Activated gamma-delta T cell treated with anti-CD3 and anti-CD28 coated beads, Interleukin-2, amount 50 U/mL, for 16 hours (primary cell): ENCODE data around the gene RAD21L1.
"Not testable (repeated sequence)": the region's sequence is repeated elsewhere in the genome, so short reads cannot be mapped to it uniquely, and the experiment has no call there.

ENCODE experiments used
- DNase-seq: peaks from one replicate; pipeline ENCODE4 v3.0.0-alpha.2; 2020; ENCODE audit warnings: low read depth

Gene RAD21L1

DNA sequence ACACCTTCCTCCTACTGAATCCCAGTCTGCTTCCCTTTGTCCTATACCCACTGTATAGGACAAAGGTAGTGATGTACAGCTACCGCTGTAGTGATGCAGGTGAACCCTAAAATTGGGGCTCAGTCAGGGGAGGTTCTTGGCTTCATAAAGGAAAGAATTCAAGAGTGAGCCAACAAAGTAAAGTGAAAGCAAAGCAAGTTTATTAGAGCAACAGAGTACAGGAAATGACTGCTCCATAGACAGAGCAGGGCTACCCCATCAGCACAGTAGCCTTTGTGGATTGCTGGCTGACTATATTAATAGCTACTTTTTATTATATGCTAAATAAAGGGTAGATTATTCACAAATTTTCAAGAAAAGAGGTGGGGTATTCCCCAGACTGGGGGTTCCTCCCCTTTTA is 25.9 kb upstream of the RAD21L1 start:
- DNase-seq, result no peak

DNA sequence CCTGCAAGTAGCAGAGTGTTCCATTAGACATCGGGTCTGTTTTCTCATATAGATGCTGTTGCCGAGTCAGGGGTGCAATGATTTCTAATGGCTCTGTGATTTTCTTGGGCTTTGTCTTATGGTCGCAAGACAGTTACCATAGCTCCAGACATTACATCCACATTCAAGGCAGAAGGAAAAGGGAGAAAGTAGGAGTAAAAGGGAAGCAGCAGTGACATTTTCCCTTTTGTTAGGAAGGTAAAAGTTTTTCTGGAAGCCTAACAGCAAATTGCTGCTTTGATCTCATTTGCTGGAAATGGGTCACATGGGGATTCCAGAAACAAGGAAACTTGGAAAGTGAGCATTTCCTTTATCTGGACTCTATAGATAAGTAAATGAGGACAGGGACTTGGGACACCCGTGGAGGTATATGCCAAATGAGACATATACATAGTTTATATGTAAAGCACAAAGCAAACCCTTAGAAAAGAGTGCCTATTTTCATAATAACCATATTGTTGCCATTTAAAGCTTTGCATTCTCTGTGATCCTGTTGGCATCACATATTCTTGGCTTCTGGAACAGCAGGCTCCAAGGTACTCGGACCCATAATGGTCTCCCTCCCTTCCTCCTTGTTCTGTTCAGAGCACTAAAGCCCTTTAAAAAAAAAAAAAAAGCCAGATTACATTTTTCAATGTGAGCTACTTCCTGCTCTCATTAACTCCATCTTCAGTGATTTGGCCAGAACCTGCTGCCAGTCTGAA is 22.9 kb upstream of the RAD21L1 start, which contains the start of gene C20orf202:
C20orf202 (plus strand) TSS at position 693 of the 743 bp plus-strand sequence. CDS start 132 bp downstream, outside the sequence.
- no peak for DNase-seq

GRCh38 chr20:1203630-1204029 is 22.2 kb upstream of the RAD21L1 start:
- DNase-seq, result no peak

- no peak for DNase-seq
Measured at GRCh38 chr20:1204113-1204512, 21.7 kb upstream of the RAD21L1 start.

DNA sequence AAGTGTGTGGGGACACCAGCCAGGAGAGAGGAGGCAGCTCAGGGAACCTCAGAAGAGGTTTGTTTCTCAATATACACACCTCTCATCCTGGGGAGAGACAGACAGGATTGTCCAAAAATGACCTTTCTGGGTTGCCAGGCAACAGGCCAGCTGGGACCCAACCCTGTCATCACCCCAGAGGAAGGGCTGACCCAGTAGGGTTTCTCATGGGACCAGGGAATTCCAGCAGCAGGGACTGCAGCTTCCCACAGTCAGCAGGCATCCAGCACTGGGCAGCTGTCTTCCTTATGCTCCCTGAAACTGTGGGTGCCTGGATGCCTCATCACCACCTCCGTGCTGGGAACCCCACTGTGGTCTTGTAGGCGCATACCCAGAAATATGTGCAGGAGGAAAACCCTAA is 21.3 kb upstream of the RAD21L1 start:
- DNase-seq, result no peak

GRCh38 chr20:1205802-1206201 is 20.0 kb upstream of the RAD21L1 start:
- no peak for DNase-seq

- no peak for DNase-seq
Measured at GRCh38 chr20:1206366-1207148, 19.3 kb upstream of the RAD21L1 start.

GRCh38 chr20:1207293-1207878 is 18.5 kb upstream of the RAD21L1 start:
- DNase-seq, result no peak

DNA sequence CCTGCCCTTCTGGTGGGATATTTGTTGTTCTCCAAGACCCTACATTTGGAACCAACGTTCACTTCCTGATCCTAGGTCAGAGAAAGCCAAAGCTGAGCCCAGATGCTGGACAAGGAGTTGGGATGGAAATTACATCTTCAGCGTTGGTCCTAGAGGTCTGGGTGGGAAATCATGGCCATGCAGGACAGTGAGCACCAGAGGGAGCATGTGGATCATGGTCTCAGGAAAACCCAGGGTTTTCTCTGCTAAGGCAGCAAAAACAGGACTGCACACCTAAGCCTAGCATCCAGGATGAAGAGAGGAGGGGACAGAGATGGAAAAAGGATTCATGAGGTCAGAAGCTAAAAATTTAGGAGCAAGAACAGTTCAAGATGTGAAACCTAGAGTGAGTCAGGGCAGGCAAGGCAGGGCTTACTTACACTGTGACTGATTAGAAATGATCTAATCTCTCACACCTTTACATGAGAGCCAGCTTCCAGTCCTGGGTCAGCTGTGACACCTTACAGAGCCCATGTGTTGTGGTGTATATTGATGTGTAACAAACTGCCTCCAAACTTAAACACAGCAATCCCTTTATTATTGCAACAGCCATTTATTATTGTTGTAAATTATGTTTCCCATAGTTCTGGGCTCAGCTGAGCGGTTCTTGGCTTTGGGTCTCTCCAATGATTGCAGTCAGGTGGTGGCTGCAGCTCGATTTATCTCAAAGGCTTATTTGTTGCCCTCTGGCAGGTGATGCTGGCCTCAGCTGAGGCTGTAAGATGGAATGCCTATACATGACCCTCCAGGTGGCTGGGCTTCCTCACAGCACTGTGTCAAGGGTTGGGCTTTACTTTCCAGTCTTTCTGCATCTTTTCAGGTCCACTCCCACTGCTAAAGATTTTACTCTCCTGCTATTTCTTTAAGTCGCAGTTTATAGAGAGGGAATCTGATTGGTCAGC is 16.1 kb upstream of the RAD21L1 start:
- DNase-seq, result no peak

- DNase-seq, result no peak
Measured at GRCh38 chr20:1210501-1210900, 15.3 kb upstream of the RAD21L1 start.

DNA sequence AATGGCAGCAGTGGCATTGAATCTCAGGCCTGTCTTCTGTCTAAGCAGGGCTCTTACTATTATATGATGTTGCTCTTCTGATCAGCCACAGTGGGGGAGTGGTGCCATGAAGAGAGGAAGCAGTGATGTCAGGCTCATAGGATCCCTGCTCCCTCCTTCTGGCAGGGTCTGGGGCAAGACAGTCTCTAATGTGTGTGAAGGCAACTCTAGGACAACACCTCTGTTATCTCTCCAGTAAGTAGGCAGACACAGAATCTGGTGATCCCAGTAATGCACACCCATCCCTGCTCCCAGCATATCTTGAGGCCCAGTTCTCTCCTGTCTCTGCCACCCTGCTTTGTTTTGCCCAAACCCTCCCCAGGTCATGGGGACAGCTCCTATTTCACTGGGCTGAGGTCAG is 13.8 kb upstream of the RAD21L1 start:
- DNase-seq, result no peak

- peak; percentile 39 for DNase-seq
Measured at GRCh38 chr20:1212607-1213396, 13.0 kb upstream of the RAD21L1 start.

DNA sequence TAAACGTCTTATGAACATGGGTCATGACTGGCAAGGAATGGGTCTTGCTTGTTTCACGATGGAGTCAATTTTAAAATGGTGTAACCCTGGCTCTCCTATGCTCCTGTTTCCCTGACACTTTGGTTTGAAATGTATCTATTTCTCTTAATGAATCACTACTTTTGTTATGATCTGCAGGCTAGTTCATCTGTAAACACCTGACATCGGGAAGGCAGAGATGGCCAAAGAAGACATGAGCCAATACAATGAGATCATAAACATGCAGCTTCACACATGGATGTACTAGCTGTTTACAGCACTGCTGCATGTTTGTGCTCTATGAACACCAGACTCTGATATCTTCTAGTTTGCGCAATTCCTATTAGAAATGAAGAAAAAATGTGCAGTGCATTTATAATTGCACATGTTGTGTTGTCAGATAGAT is 11.0 kb upstream of the RAD21L1 start:
- DNase-seq, result no peak

DNA sequence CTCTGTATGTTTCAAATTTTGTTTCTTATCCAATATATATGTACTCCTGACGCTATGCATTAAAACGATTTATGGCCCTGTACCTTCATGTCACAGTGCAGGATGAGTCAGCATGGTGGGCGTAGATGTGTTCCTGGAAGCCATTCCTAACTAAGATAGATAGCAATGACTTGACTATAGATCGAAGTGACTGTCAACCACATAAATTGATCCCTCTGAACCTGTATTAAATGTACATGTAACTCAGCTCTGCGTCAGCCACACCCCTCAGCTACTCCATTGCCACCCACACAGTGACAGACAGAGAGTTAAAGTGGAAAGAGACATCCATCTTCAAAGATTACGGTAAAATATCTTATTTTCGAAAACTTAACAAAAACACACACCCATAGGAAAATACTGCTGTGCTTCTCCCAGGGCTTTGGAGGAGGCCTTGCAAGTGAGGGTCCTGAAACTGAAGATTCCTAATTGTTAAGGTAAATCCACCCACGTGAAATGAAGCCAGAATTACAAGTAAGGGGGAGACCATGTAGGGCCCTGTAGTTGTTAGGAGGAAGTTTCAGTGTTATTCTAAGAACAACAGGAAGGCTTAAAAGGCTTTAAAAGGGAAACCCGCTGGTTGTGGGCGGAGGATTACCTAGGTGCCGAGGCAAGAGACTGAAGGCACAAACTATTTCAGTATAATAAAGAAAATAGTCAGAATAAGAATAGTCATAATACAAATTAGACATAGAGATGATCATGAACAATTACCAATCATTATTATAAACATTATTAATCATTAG is 10.3 kb upstream of the RAD21L1 start:
- DNase-seq, result no peak

DNA sequence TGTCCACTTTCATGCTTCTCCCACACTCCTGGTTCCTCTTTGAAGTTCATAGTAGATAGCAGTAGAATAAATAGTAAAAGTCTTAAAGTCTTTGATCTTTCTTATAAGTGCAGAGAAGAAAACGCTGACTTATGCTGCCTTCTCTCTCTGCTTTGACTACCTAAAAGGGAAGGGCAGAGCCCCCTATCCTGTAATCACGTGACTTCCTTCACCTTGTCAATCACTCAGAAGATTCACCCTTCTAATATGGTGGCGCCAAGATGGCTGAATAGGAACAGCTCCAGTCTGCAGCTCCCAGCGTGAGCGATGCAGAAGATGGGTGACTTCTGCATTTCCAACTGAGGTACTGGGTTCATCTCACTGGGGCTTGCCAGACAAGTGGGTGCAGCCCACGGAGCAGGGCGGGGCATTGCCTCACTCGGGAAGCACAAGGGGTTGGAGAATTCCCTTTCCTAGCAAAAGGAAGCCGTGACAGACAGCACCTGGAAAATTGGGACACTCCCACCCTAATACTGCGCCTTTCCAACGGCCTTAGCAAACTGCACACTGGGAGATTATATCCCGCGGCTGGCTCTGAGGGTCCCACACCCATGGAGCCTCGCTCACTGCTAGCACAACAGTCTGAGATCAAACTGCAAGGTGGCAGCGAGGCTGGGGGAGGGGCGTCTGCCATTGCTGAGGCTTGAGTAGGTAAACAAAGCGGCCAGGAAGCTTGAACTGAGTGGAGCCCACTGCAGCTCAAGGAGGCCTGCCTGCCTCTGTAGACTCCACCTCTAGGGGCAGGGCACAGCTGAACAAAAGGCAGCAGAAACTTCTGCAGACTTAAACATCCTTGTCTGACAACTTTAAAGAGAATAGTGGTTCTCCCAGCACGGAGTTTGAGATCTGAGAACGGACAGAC is 9.1 kb upstream of the RAD21L1 start:
- DNase-seq, result not testable (repeated sequence)

GRCh38 chr20:1222750-1223149 is 3.1 kb upstream of the RAD21L1 start:
- DNase-seq, result not testable (repeated sequence)

- no peak for DNase-seq
Measured at GRCh38 chr20:1224205-1224890, 1.5 kb upstream of the RAD21L1 start.

- DNase-seq, result no peak
Measured at GRCh38 chr20:1225263-1225782, 521 bp upstream of the RAD21L1 start.
